ENCODE data around the gene SPOCK1. TPM values are rescaled to one million over a fixed set of nuclear protein-coding genes. Genes with fewer than 3 reads are reported as not detected.
A peak's percentile ranks its signal among the peaks of the same experiment; 100 is the strongest.

The SPOCK1 gene
- total and polyA plus RNA-seq, 2 of the 4 experiments (the other 2 are of a cell fraction): 5.0 to 20.3 TPM

GRCh38 chr5:137206030-137206715 lies 293.0 kb downstream of the SPOCK1 start:
- BruUV-seq (replicated peaks): no TSS peak
- Histone ChIP-seq H3K9me3 (ENCODE audit: control insufficient read depth, insufficient read depth, low read length) (no peaks in the 10 kb centered on the region), H2BK120ac (ENCODE audit: low read depth, low read length) (no peak overlapping the region), H4K91ac (ENCODE audit: insufficient read depth, low read depth, low read length) (no peak overlapping the region), H4K5ac (ENCODE audit: low read depth, low read length) (no peak overlapping the region), H2AK5ac (ENCODE audit: low read depth, low read length) (no peak overlapping the region), H2BK5ac (ENCODE audit: low read depth, low read length, poor library complexity, severe bottlenecking) (no peak overlapping the region), H3K18ac (ENCODE audit: low read depth, low read length) (no peak overlapping the region), H2BK20ac (ENCODE audit: low read depth, low read length) (no peak overlapping the region), H3K9me1 (ENCODE audit: insufficient read depth, low read length) (no peaks in the 10 kb centered on the region), H2AK9ac (replicated peaks; ENCODE audit: low read depth, low read length, poor library complexity) (no peak overlapping the region), H3K4me3 (ENCODE audit: insufficient read depth, low read depth, low read length) (no peak overlapping the region), H3K4ac (ENCODE audit: low read depth, low read length) (no peak overlapping the region), H3K79me1 (ENCODE audit: low read depth in 1 of 2, low read length in 2 of 2) (no peaks in the 10 kb centered on the region), H2BK15ac (ENCODE audit: low read depth, low read length) (no peak overlapping the region), H2AFZ (replicated peaks; ENCODE audit: low read length, poor library complexity) (no peak overlapping the region), H3K14ac (replicated peaks; ENCODE audit: low read depth, low read length) (no peak overlapping the region), H3K4me1 (ENCODE audit: control insufficient read depth, insufficient read depth, low read length) (peaks cover 2% of the 10 kb centered on the region; the same call in 1 of the 2 replicates), H3K4me2 (ENCODE audit: low read depth, low read length) (no peak overlapping the region), H3K9ac (ENCODE audit: low read depth, low read length) (no peak overlapping the region), H3K23ac (ENCODE audit: low read depth, low read length) (no peak overlapping the region), H4K8ac (ENCODE audit: low read depth in 2 of 2, low read length in 2 of 2) (no peak overlapping the region), H3K27me3 (ENCODE audit: control insufficient read depth, insufficient read depth, low read length) (no peaks in the 10 kb centered on the region; the same call in 1 of the 2 replicates), H3K27ac (ENCODE audit: insufficient read depth, low read length) (no peak overlapping the region), H4K20me1 (ENCODE audit: insufficient read depth, low read length) (no peaks in the 10 kb centered on the region), H3K56ac (ENCODE audit: extremely low read depth, insufficient read depth, low read length) (no peak overlapping the region), H3K36me3 (ENCODE audit: control insufficient read depth, insufficient read depth, low read length) (no peaks in the 10 kb centered on the region)
- TF ChIP-seq RCOR1 (IDR thresholded peaks at IDR 0.05; ENCODE audit: insufficient replicate concordance, low read length) (no peak), BHLHE40 (IDR thresholded peaks at IDR 0.05; ENCODE audit: low read depth, low read length) (no peak), MAFK (IDR thresholded peaks at IDR 0.05; ENCODE audit: low read depth, low read length) (no peak), RAD21 (IDR thresholded peaks at IDR 0.05; ENCODE audit: low read length) (0 out of 2 replicates have a peak, but pooled peaks have one; percentile 30), SMC3 (IDR thresholded peaks at IDR 0.05; ENCODE audit: low read depth, low read length) (no peak), RFX5 (IDR thresholded peaks at IDR 0.05; ENCODE audit: low read depth, low read length) (no peak), CEBPB (IDR thresholded peaks at IDR 0.05; ENCODE audit: low read depth, low read length) (no peak), POLR2A (IDR thresholded peaks at IDR 0.05; ENCODE audit: low read depth, low read length) (no peak), CTCF (conservative IDR thresholded peaks at IDR 0.05; ENCODE audit: low read depth, low read length) (peak; percentile 17; the same call in 1 of the 2 replicates), MXI1 (IDR thresholded peaks at IDR 0.05; ENCODE audit: borderline replicate concordance, low read depth, low read length) (no peak)
- no CpG with 5 or more reads among the region's 6 CpGs for WGBS, 2 experiments (ENCODE audit: extremely low coverage in 2 of 2, insufficient read length in 1 of 2)
- dilution Hi-C loops (cut with HindIII; ENCODE audit: low sequenced_read_pairs, unreplicated experiment) (no loop called here), in situ Hi-C loops (cut with MboI; ENCODE audit: low sequenced_read_pairs) (no loop called here), intact Hi-C loops (cut with micrococcal nuclease) (no loop called here)
- CTCF ChIA-PET: interaction anchor here (2.1 kb wide), 1 partner anchor 8 kb away, joined by 5 read pairs; no protein-coding TSS in a partner anchor
- ATAC-seq (ENCODE audit: low read depth): no peak
- DNase-seq: peak; percentile 35
- POLR2A ChIA-PET (ENCODE audit: unreplicated experiment): no interaction called here

All from IMR-90 (cell line).